ENCODE data around the gene EPN2. TPM values are rescaled to one million over a fixed set of nuclear protein-coding genes. Genes with fewer than 3 reads are reported as not detected.

EPN2 gene
- total RNA-seq, 2 donors from 2014 or later: 28.7 to 47.9 TPM

- H3K27ac ChIP-seq: no peak overlapping the region
- H3K9me3 ChIP-seq: no peaks in the 10 kb centered on the region
- H3K4me3 ChIP-seq: no peak overlapping the region
- DNase-seq (ENCODE audit: low spot score) (no peak), ATAC-seq (ENCODE audit: insufficient number of reproducible peaks, low FRiP score, low read depth) (no peak)
- TF ChIP-seq CTCF (IDR thresholded peaks at IDR 0.05): no peak
- H3K4me1 ChIP-seq (ENCODE audit: control insufficient read depth in 1 of 2, low read depth in 2 of 2): peaks cover 35 to 64% of the 10 kb centered on the region in 2 donors
- H3K27me3 ChIP-seq (replicated peaks; ENCODE audit: insufficient read depth): no peaks in the 10 kb centered on the region
- H3K36me3 ChIP-seq: no peaks in the 10 kb centered on the region
Measured at GRCh38 chr17:19260958-19261357, 23.8 kb downstream of the EPN2 start.

GRCh38 chr17:19261426-19261825 lies 24.3 kb downstream of the EPN2 start:
- no peak for ATAC-seq (ENCODE audit: insufficient number of reproducible peaks, low FRiP score, low read depth)
- H3K4me3 ChIP-seq: no peak overlapping the region
- DNase-seq (ENCODE audit: low spot score): no peak
- H3K4me1 ChIP-seq (ENCODE audit: control insufficient read depth in 1 of 2, low read depth in 2 of 2): peaks cover 35 to 63% of the 10 kb centered on the region in 2 donors
- peak overlapping the region in 1 of 2 donors; percentile 80 for H3K27ac ChIP-seq
- H3K27me3 ChIP-seq (replicated peaks; ENCODE audit: insufficient read depth): no peaks in the 10 kb centered on the region
- no peak for TF ChIP-seq CTCF (IDR thresholded peaks at IDR 0.05)
- no peaks in the 10 kb centered on the region for H3K36me3 ChIP-seq
- H3K9me3 ChIP-seq: no peaks in the 10 kb centered on the region

GRCh38 chr17:19262650-19263631 lies 25.8 kb downstream of the EPN2 start:
- DNase-seq (ENCODE audit: low spot score) (no peak), ATAC-seq (ENCODE audit: insufficient number of reproducible peaks, low FRiP score, low read depth) (peak; percentile 36)
- TF ChIP-seq CTCF (IDR thresholded peaks at IDR 0.05): no peak
- no peak overlapping the region for H3K4me3 ChIP-seq
- H3K36me3 ChIP-seq: no peaks in the 10 kb centered on the region
- H3K27ac ChIP-seq: peak overlapping the region; percentile 80 to 85
- H3K4me1 ChIP-seq (ENCODE audit: control insufficient read depth in 1 of 2, low read depth in 2 of 2): peaks cover 35 to 54% of the 10 kb centered on the region in 2 donors
- H3K27me3 ChIP-seq (replicated peaks; ENCODE audit: insufficient read depth): no peaks in the 10 kb centered on the region
- no peaks in the 10 kb centered on the region for H3K9me3 ChIP-seq

- TF ChIP-seq CTCF (IDR thresholded peaks at IDR 0.05): no peak
- Histone ChIP-seq H3K9me3 (no peaks in the 10 kb centered on the region), H3K4me1 (ENCODE audit: control insufficient read depth in 1 of 2, low read depth in 2 of 2) (peaks cover 40 to 62% of the 10 kb centered on the region in 2 donors), H3K36me3 (no peaks in the 10 kb centered on the region), H3K27ac (peak overlapping the region; percentile 80 to 85), H3K27me3 (replicated peaks; ENCODE audit: insufficient read depth) (no peaks in the 10 kb centered on the region), H3K4me3 (peak overlapping the region; percentile 14)
- peak; percentile 47 for DNase-seq (ENCODE audit: low spot score)
- ATAC-seq (ENCODE audit: insufficient number of reproducible peaks, low FRiP score, low read depth): peak; percentile 89
Measured at GRCh38 chr17:19263641-19264051, 26.5 kb downstream of the EPN2 start.

GRCh38 chr17:19264268-19264667 lies 27.1 kb downstream of the EPN2 start:
- ATAC-seq (ENCODE audit: insufficient number of reproducible peaks, low FRiP score, low read depth) (no peak), DNase-seq (ENCODE audit: low spot score) (no peak)
- peak overlapping the region; percentile 80 to 85 for H3K27ac ChIP-seq
- H3K9me3 ChIP-seq: no peaks in the 10 kb centered on the region
- peak overlapping the region; percentile 14 for H3K4me3 ChIP-seq
- no peaks in the 10 kb centered on the region for H3K27me3 ChIP-seq (replicated peaks; ENCODE audit: insufficient read depth)
- H3K36me3 ChIP-seq: no peaks in the 10 kb centered on the region
- no peak for TF ChIP-seq CTCF (IDR thresholded peaks at IDR 0.05)
- peaks cover 44 to 68% of the 10 kb centered on the region in 2 donors for H3K4me1 ChIP-seq (ENCODE audit: control insufficient read depth in 1 of 2, low read depth in 2 of 2)
